ENCODE results near the gene GNG7. TPM values are rescaled to one million over a fixed set of nuclear protein-coding genes. Genes with fewer than 3 reads are reported as not detected.
"Not testable (repeated sequence)": the region's sequence is repeated elsewhere in the genome, so short reads cannot be mapped to it uniquely, and the experiment has no call there.

GNG7 gene
- total RNA-seq, 1 donor = not detected

- DNase-seq (ENCODE audit: low read depth) = no peak
- TF ChIP-seq CTCF (IDR thresholded peaks at IDR 0.05; ENCODE audit: insufficient read depth, low read depth, low read length) = no peak
- no peak overlapping the region for H3K4me3 ChIP-seq (ENCODE audit: low read depth, low read length)
Observed at GRCh38 chr19:2584002-2584401, 118.5 kb downstream of the GNG7 start.

- TF ChIP-seq CTCF (IDR thresholded peaks at IDR 0.05; ENCODE audit: insufficient read depth, low read depth, low read length) = no peak
- DNase-seq (ENCODE audit: low read depth) = no peak
- H3K4me3 ChIP-seq (ENCODE audit: low read depth, low read length) = no peak overlapping the region
Observed at GRCh38 chr19:2582984-2583956, 119.2 kb downstream of the GNG7 start.

GRCh38 chr19:2580396-2580795, 122.1 kb downstream of the GNG7 start:
- DNase-seq (ENCODE audit: low read depth); H3K4me3 ChIP-seq (ENCODE audit: low read depth, low read length): not testable (repeated sequence)

GRCh38 chr19:2579678-2580280, 122.7 kb downstream of the GNG7 start:
- H3K4me3 ChIP-seq (ENCODE audit: low read depth, low read length) = peak overlapping the region; percentile 62
- TF ChIP-seq CTCF (IDR thresholded peaks at IDR 0.05; ENCODE audit: insufficient read depth, low read depth, low read length) = no peak
- DNase-seq (ENCODE audit: low read depth) = no peak

GRCh38 chr19:2578901-2579677, 123.4 kb downstream of the GNG7 start:
- H3K4me3 ChIP-seq (ENCODE audit: low read depth, low read length) = peak overlapping the region; percentile 62
- DNase-seq (ENCODE audit: low read depth) = peak; percentile 94
- TF ChIP-seq CTCF (IDR thresholded peaks at IDR 0.05; ENCODE audit: insufficient read depth, low read depth, low read length) = peak; percentile 94

GRCh38 chr19:2578391-2578890, 124.1 kb downstream of the GNG7 start:
- H3K4me3 ChIP-seq (ENCODE audit: low read depth, low read length) = peak overlapping the region; percentile 62
- TF ChIP-seq CTCF (IDR thresholded peaks at IDR 0.05; ENCODE audit: insufficient read depth, low read depth, low read length) = no peak
- DNase-seq (ENCODE audit: low read depth) = peak; percentile 67
